Measurements from ENCODE around the gene PES1.
"Not testable (repeated sequence)": the region's sequence is repeated elsewhere in the genome, so short reads cannot be mapped to it uniquely, and the experiment has no call there.

PES1 gene

DNA sequence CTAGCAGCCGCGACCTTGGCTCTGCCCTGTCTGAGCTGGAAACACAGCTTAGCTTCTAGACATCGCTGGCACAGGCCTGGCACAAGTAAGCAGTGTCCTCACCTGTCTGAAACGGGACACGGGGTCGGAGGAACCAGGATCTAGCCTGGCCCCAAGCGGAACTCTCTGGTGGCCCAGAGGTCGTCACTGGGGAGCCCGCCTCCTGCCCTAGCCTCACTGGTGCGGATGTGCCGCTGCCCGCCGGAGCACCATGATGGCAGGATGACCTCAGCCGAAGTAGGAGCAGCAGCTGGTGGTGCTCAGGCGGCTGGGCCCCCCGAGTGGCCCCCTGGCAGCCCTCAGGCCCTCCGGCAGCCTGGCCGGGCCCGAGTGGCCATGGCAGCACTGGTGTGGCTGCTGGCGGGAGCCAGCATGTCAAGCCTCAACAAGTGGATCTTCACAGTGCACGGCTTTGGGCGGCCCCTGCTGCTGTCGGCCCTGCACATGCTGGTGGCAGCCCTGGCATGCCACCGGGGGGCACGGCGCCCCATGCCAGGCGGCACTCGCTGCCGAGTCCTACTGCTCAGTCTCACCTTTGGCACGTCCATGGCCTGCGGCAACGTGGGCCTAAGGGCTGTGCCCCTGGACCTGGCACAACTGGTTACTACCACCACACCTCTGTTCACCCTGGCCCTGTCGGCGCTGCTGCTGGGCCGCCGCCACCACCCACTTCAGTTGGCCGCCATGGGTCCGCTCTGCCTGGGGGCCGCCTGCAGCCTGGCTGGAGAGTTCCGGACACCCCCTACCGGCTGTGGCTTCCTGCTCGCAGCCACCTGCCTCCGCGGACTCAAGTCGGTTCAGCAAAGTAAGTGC is 44.7 kb upstream of the PES1 start:
- no peak overlapping the region for H3K23ac ChIP-seq (ENCODE audit: low read length)
- H2AFZ ChIP-seq (ENCODE audit: insufficient read depth, low read length, poor library complexity) = no peak overlapping the region
- H3K4me2 ChIP-seq (ENCODE audit: low read length) = peak overlapping the region; percentile 88
- no peak overlapping the region for H2BK5ac ChIP-seq (ENCODE audit: low read depth, low read length, poor library complexity)
- no peak overlapping the region for H3K27ac ChIP-seq (ENCODE audit: low read depth, low read length)
- H3K14ac ChIP-seq (ENCODE audit: low read length) = peak overlapping the region; percentile 36
- H4K8ac ChIP-seq (ENCODE audit: low read depth, low read length) = no peak overlapping the region
- H3K27me3 ChIP-seq (ENCODE audit: insufficient read depth, low read length) = no peaks in the 10 kb centered on the region
- H3K4ac ChIP-seq (ENCODE audit: low read depth, low read length) = no peak overlapping the region
- no peak overlapping the region for H4K12ac ChIP-seq (ENCODE audit: low read depth, low read length)
- no peak overlapping the region for H2BK12ac ChIP-seq (ENCODE audit: low read length)
- H4K91ac ChIP-seq (ENCODE audit: low read depth, low read length) = no peak overlapping the region
- H3K79me2 ChIP-seq (ENCODE audit: control insufficient read depth, insufficient read depth, low read length, poor library complexity) = peaks cover 1% of the 10 kb centered on the region
- peaks cover 16 to 23% of the 10 kb centered on the region in 2 experiments for H3K4me1 ChIP-seq (ENCODE audit: control insufficient read depth in 1 of 2, insufficient read depth in 2 of 2, low read length in 2 of 2)
- no CpG with 5 or more reads among the region's 45 CpGs for WGBS (ENCODE audit: extremely low coverage, insufficient coverage, insufficient read length)
- no peak overlapping the region for H3K9ac ChIP-seq (ENCODE audit: low read length)
- no peak overlapping the region for H3K4me3 ChIP-seq (ENCODE audit: low read depth, low read length)
- H3K18ac ChIP-seq (ENCODE audit: low read length) = peak overlapping the region; percentile 12
- H3K79me1 ChIP-seq (ENCODE audit: low read length) = peaks cover 6% of the 10 kb centered on the region
- no peaks in the 10 kb centered on the region for H3K9me3 ChIP-seq (ENCODE audit: insufficient read depth, low read depth, low read length)
- H2BK120ac ChIP-seq (ENCODE audit: insufficient read depth, low read length, poor library complexity) = no peak overlapping the region
- H2AK5ac ChIP-seq (ENCODE audit: low read length) = no peak overlapping the region
- DNase-seq = no peak
- H3K36me3 ChIP-seq (ENCODE audit: control insufficient read depth in 1 of 2, insufficient read depth in 2 of 2, low read length in 2 of 2) = no peaks in the 10 kb centered on the region

DNA sequence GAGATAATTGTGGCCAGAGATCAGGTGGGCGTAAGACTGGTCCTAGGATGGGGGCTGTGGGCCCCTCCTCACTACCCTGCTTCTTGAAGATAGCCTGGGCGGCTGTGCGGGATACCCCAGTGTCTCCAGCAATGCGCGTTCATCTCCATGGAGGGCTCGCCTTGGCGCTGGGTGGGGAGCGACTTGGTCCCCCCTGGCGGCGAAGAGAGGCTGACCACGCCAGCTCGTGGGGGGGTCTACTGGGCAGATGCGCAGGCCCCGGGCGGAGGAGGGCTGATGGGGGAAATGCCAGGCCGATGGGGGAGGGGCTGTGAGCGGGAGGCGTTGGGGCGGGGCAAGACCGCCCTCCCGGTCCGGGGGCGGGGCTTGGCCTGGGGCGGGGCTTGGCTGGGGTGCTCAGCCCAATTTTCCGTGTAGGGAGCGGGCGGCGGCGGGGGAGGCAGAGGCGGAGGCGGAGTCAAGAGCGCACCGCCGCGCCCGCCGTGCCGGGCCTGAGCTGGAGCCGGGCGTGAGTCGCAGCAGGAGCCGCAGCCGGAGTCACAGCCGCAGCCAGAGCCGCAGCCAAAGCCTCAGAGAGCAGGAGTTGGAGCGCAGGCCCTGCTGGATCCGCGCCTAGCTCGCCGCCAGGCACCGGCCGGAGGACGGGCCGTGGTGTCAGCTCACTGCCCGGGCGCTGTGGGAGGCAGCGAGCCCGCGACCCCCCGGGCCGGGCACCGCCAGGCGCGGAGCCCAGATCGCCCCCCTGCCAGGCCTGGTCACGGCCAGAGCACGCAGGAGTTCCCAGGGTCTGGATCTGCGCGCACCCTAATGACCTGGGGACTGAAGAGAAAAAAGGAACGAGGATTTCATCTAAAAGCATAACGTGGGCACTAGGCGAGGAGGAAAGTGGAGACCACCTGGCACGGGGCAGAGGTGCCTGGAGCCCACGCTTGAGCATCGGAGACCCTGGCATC is 43.8 kb upstream of the PES1 start, which contains the start of gene SLC35E4:
Gene SLC35E4, plus strand, starts transcription at position 509 of the 953 bp plus-strand sequence. CDS start 670 bp downstream, outside the sequence.
- WGBS (ENCODE audit: extremely low coverage, insufficient coverage, insufficient read length) = no CpG with 5 or more reads among the region's 75 CpGs
- H2AFZ ChIP-seq (ENCODE audit: insufficient read depth, low read length, poor library complexity) = peak within 1 kb of the TSS; percentile 51

DNA sequence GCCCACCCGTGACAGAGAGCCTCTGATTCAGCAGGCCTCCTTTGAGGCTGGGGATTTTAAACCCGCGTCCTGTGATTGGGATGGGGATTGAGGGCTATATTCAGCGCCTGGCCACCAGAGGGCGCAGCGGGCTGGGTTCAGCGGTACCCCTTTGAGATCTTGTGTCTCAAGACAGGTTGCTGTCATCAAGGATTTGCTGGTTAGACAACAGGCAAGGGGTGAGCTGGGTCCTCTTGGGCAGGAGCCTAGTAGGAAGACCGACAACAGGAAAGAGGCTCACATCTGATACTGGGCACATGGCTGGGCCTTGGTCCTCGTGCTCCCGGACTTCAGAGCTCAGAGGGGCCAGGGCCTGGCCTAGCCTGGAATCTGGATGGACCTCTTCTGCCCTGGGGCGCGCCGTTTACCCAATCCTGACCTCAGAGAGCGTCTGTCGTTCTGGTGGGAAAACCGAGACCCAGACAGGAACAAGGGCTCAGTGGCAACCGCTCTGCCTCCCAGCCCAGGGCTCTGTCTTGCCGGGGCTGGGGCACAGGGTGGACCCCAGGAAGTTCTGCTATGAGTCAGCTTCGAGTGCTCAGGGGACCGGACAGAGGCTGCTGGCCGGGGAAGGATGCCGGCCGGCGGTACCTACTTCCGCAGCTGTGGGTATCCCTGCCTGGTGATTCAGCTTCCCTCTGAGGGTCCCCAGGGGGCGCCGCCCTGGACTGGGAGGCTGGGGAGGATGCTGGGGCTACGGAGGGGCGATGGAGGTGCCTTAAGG is 42.9 kb upstream of the PES1 start:
- Histone ChIP-seq H4K12ac (ENCODE audit: low read depth, low read length) (no peak overlapping the region), H3K14ac (ENCODE audit: low read length) (no peak overlapping the region), H3K4me1 (ENCODE audit: control insufficient read depth in 1 of 2, insufficient read depth in 2 of 2, low read length in 2 of 2) (peaks cover 12 to 20% of the 10 kb centered on the region in 2 experiments), H3K4me3 (ENCODE audit: low read depth, low read length) (no peak overlapping the region), H3K27ac (ENCODE audit: low read depth, low read length) (no peak overlapping the region), H3K4me2 (ENCODE audit: low read length) (peak overlapping the region; percentile 64), H3K79me1 (ENCODE audit: low read length) (peaks cover 6% of the 10 kb centered on the region), H3K23ac (ENCODE audit: low read length) (no peak overlapping the region), H3K36me3 (ENCODE audit: control insufficient read depth in 1 of 2, insufficient read depth in 2 of 2, low read length in 2 of 2) (no peaks in the 10 kb centered on the region), H3K4ac (ENCODE audit: low read depth, low read length) (no peak overlapping the region), H2BK120ac (ENCODE audit: insufficient read depth, low read length, poor library complexity) (no peak overlapping the region), H2AK5ac (ENCODE audit: low read length) (no peak overlapping the region), H3K18ac (ENCODE audit: low read length) (no peak overlapping the region), H4K91ac (ENCODE audit: low read depth, low read length) (no peak overlapping the region), H2AFZ (ENCODE audit: insufficient read depth, low read length, poor library complexity) (no peak overlapping the region), H3K9ac (ENCODE audit: low read length) (no peak overlapping the region), H3K79me2 (ENCODE audit: control insufficient read depth, insufficient read depth, low read length, poor library complexity) (peaks cover 1% of the 10 kb centered on the region), H4K8ac (ENCODE audit: low read depth, low read length) (peak overlapping the region; percentile 44), H2BK5ac (ENCODE audit: low read depth, low read length, poor library complexity) (no peak overlapping the region), H2BK12ac (ENCODE audit: low read length) (no peak overlapping the region), H3K9me3 (ENCODE audit: insufficient read depth, low read depth, low read length) (peaks cover 4% of the 10 kb centered on the region), H3K27me3 (ENCODE audit: insufficient read depth, low read length) (no peaks in the 10 kb centered on the region)
- WGBS (ENCODE audit: extremely low coverage, insufficient coverage, insufficient read length) = no CpG with 5 or more reads among the region's 29 CpGs
- DNase-seq = peak; percentile 90 to 96

More for the DNA sequence above, 43.8 kb upstream of the PES1 start, which contains the start of gene SLC35E4:
- Histone ChIP-seq H3K18ac (ENCODE audit: low read length) (peak within 1 kb of the TSS; percentile 12), H4K91ac (ENCODE audit: low read depth, low read length) (peak within 1 kb of the TSS; percentile 56), H3K36me3 (ENCODE audit: control insufficient read depth in 1 of 2, insufficient read depth in 2 of 2, low read length in 2 of 2) (no peaks in the 10 kb centered on the region), H3K14ac (ENCODE audit: low read length) (peak within 1 kb of the TSS; percentile 36), H2BK120ac (ENCODE audit: insufficient read depth, low read length, poor library complexity) (peak within 1 kb of the TSS; percentile 6), H3K9ac (ENCODE audit: low read length) (peak within 1 kb of the TSS; percentile 35), H3K27ac (ENCODE audit: low read depth, low read length) (no peak within 1 kb of the TSS), H3K27me3 (ENCODE audit: insufficient read depth, low read length) (no peaks in the 10 kb centered on the region), H3K79me2 (ENCODE audit: control insufficient read depth, insufficient read depth, low read length, poor library complexity) (peaks cover 1% of the 10 kb centered on the region), H4K12ac (ENCODE audit: low read depth, low read length) (no peak within 1 kb of the TSS), H3K9me3 (ENCODE audit: insufficient read depth, low read depth, low read length) (no peaks in the 10 kb centered on the region), H3K4me3 (ENCODE audit: low read depth, low read length) (peak within 1 kb of the TSS; percentile 71), H3K23ac (ENCODE audit: low read length) (no peak within 1 kb of the TSS), H3K4me2 (ENCODE audit: low read length) (peak within 1 kb of the TSS; percentile 88), H3K4ac (ENCODE audit: low read depth, low read length) (no peak within 1 kb of the TSS), H4K8ac (ENCODE audit: low read depth, low read length) (peak within 1 kb of the TSS; percentile 52), H3K4me1 (ENCODE audit: control insufficient read depth in 1 of 2, insufficient read depth in 2 of 2, low read length in 2 of 2) (peaks cover 14 to 23% of the 10 kb centered on the region in 2 experiments), H3K79me1 (ENCODE audit: low read length) (peaks cover 6% of the 10 kb centered on the region), H2AK5ac (ENCODE audit: low read length) (no peak within 1 kb of the TSS), H2BK12ac (ENCODE audit: low read length) (no peak within 1 kb of the TSS), H2BK5ac (ENCODE audit: low read depth, low read length, poor library complexity) (no peak within 1 kb of the TSS)
- peak; percentile 74 to 87 for DNase-seq

DNA sequence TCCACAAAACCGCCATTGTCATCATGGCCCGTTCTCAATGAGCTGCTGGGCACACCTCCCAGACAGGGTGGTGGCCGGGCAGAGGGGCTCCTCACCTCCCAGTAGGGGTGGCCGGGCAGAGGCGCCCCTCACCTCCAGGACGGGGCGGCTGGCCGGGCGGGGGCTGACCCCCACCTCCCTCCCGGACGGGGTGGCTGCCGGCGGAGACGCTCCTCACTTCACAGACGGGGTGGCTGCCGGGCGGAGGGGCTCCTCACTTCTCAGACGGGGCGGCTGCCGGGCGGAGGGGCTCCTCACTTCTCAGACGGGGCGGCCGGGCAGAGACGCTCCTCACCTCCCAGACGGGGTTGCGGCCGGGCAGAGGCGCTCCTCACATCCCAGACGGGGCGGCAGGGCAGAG is 39.8 kb upstream of the PES1 start:
- H2BK12ac ChIP-seq (ENCODE audit: low read length); H4K12ac ChIP-seq (ENCODE audit: low read depth, low read length); H3K4ac ChIP-seq (ENCODE audit: low read depth, low read length); H4K8ac ChIP-seq (ENCODE audit: low read depth, low read length); H3K9ac ChIP-seq (ENCODE audit: low read length); H2AK5ac ChIP-seq (ENCODE audit: low read length); H3K4me2 ChIP-seq (ENCODE audit: low read length); H2BK120ac ChIP-seq (ENCODE audit: insufficient read depth, low read length, poor library complexity); H4K91ac ChIP-seq (ENCODE audit: low read depth, low read length); H3K79me1 ChIP-seq (ENCODE audit: low read length); H2BK5ac ChIP-seq (ENCODE audit: low read depth, low read length, poor library complexity); H3K36me3 ChIP-seq (ENCODE audit: control insufficient read depth in 1 of 2, insufficient read depth in 2 of 2, low read length in 2 of 2); H3K9me3 ChIP-seq (ENCODE audit: insufficient read depth, low read depth, low read length); H3K79me2 ChIP-seq (ENCODE audit: control insufficient read depth, insufficient read depth, low read length, poor library complexity); H3K27me3 ChIP-seq (ENCODE audit: insufficient read depth, low read length); H2AFZ ChIP-seq (ENCODE audit: insufficient read depth, low read length, poor library complexity); H3K14ac ChIP-seq (ENCODE audit: low read length); DNase-seq; H3K27ac ChIP-seq (ENCODE audit: low read depth, low read length); H3K4me3 ChIP-seq (ENCODE audit: low read depth, low read length); H3K18ac ChIP-seq (ENCODE audit: low read length); H3K23ac ChIP-seq (ENCODE audit: low read length): not testable (repeated sequence)
- H3K4me1 ChIP-seq (ENCODE audit: control insufficient read depth in 1 of 2, insufficient read depth in 2 of 2, low read length in 2 of 2) = peaks cover 12 to 15% of the 10 kb centered on the region in 2 experiments
- no CpG with 5 or more reads among the region's 31 CpGs for WGBS (ENCODE audit: extremely low coverage, insufficient coverage, insufficient read length)

All from trophoblast cell (in vitro differentiated cells and primary cell).